Bronchial epithelial cell (primary cell): ENCODE results near the gene ZDHHC13. TPM values are rescaled to one million over a fixed set of nuclear protein-coding genes. Genes with fewer than 3 reads are reported as not detected.

Experiments
- DNase-seq: peaks from one replicate; pipeline ENCODE4 v3.0.0-alpha.2; 2010; ENCODE audit warnings: low read depth
- FAIRE-seq: peaks from 2 replicates; lab custom pipeline; 2011; peaks lifted over from hg19 to GRCh38; lab: Jason Lieb, UNC
- H3K27me3 ChIP-seq: 2 replicates; pipeline ENCODE4 v1.5.1; 2011; ENCODE audit warnings: low read length; ENCODE audit not compliant: control insufficient read depth, insufficient read depth
- H3K36me3 ChIP-seq: 2 replicates; pipeline ENCODE4 v1.5.1; 2011; ENCODE audit warnings: low read length; ENCODE audit not compliant: control insufficient read depth, insufficient read depth
- H3K4me3 ChIP-seq: 2 replicates; pipeline ENCODE4 v1.5.1; 2011; ENCODE audit warnings: mild to moderate bottlenecking, low read depth, low read length, control low read depth
- total RNA-seq: library from RNA; depleted of rRNA; stranded (reverse); fragments of >200 nt; gene quantifications from 2 replicates; pipeline ENCODE4 v1.2.1, GENCODE V29; 2014
- TF ChIP-seq, protein P1 (sequence below): IDR thresholded peaks from 2 replicates; pipeline ENCODE4 v1.5.1; 2011; ENCODE audit warnings: mild to moderate bottlenecking, moderate library complexity, low read length, control low read depth, inconsistent platforms; ENCODE audit not compliant: insufficient read depth, severe bottlenecking

Gene ZDHHC13
- total RNA-seq, 1 donor from 2014 or later, result 21.6 TPM

DNA sequence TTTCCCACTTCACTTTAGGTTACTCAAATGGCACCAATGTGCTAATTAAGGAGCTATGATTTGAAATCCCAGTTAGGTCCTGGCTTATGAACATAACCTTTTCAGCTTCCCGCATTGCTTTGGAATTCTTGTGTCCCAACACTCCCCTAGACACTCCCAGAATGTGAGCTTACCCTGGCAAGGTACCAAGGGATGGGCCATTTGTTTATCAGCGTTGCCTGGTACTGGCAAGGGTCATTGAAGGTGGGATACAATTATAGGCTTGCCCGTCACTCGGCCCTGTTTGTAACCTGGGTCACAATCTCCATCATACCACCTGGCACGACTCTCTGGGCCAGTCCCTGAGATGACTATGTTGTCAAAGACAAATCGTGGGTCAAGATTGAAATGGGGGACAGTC lies 79.5 kb downstream of the ZDHHC13 start:
- TF ChIP-seq, protein P1, sequence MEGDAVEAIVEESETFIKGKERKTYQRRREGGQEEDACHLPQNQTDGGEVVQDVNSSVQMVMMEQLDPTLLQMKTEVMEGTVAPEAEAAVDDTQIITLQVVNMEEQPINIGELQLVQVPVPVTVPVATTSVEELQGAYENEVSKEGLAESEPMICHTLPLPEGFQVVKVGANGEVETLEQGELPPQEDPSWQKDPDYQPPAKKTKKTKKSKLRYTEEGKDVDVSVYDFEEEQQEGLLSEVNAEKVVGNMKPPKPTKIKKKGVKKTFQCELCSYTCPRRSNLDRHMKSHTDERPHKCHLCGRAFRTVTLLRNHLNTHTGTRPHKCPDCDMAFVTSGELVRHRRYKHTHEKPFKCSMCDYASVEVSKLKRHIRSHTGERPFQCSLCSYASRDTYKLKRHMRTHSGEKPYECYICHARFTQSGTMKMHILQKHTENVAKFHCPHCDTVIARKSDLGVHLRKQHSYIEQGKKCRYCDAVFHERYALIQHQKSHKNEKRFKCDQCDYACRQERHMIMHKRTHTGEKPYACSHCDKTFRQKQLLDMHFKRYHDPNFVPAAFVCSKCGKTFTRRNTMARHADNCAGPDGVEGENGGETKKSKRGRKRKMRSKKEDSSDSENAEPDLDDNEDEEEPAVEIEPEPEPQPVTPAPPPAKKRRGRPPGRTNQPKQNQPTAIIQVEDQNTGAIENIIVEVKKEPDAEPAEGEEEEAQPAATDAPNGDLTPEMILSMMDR, result no peak
- no peaks in the 10 kb centered on the region for H3K27me3 ChIP-seq
- no peak overlapping the region for H3K4me3 ChIP-seq
- DNase-seq (no peak), FAIRE-seq (no peak)
- no peaks in the 10 kb centered on the region for H3K36me3 ChIP-seq

DNA sequence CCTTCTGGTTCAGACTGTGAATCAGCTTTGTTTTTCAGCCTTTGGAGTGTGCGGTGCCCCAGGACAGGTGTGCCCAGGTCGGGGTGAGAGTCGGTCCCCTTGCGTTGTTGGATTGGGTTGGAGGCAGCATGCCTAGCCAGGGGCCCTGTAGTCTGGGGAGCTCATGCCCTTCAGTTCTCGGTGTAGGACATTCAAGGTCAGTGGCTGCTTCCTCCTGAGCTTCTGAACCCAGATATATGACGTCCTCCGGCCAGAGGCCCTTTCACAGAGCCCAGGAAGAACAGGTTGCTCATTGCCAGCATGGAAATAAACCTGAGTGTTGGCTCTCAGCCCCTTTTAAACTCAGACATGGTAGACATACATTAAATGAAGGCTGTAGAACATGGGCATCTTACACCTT lies 82.1 kb downstream of the ZDHHC13 start:
- TF ChIP-seq, protein P1, result no peak
- Histone ChIP-seq H3K4me3 (no peak overlapping the region), H3K36me3 (no peaks in the 10 kb centered on the region), H3K27me3 (no peaks in the 10 kb centered on the region)
- FAIRE-seq (no peak), DNase-seq (no peak)

DNA sequence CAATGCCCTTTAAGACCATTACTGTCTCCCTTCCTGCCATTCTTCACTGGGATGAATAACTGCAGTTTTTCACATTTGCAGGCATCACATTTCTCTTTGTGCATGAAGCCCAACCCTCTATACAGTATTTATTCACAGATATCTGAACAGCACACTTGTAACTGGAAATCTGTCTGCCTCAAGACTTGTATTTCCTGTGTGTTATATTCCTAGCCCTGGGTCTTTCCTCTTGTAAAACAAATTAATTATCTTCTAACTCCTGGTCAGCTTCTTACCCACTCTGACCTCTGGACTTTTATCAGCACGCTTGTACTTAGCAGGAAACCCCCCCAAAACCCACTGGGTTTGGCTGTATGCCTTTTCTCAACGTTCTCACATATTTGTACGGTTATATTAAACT lies 82.8 kb downstream of the ZDHHC13 start:
- Histone ChIP-seq H3K36me3 (no peaks in the 10 kb centered on the region), H3K27me3 (no peaks in the 10 kb centered on the region), H3K4me3 (no peak overlapping the region)
- FAIRE-seq (no peak), DNase-seq (no peak)
- TF ChIP-seq, protein P1, result no peak

DNA sequence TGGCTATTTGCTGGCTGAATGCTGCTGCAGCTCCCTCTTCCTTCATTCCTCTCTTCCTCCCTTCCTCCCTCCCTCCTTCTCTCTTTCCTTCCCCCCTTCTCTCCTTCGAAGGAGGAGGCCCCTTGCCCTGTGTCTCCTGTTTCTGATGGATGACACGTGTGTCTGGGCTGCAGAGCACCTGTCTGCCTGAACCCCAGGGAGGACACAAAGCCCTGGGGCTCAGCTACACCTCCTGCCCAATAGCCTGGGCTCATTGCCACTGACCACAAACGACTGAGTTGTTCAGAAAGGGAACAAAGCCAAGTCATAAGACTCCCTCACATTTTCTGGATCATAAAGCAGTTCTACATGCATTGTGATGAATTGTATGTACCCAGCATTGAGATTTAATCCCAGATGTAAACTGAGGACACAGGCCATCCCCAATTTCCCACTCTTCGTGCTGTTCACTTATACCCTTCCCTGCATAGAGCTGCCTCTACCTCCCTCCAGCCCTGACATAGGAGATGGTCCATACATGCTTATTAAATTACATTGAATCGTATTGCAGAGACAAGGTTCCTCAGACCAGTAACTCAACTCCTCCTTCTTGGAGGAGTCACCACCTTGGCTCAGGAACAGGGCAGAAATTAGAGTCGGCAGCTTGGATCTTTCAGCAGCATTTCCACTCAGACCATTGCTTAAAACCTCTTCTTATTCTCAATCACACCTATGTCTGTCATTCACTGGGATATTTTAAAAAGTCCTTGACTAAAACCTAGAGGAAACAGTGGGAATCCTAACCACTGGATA lies 83.6 kb downstream of the ZDHHC13 start:
- Histone ChIP-seq H3K27me3 (no peaks in the 10 kb centered on the region), H3K36me3 (no peaks in the 10 kb centered on the region), H3K4me3 (no peak overlapping the region)
- peak; percentile 70 for DNase-seq
- TF ChIP-seq, protein P1, result no peak
- no peak for FAIRE-seq

DNA sequence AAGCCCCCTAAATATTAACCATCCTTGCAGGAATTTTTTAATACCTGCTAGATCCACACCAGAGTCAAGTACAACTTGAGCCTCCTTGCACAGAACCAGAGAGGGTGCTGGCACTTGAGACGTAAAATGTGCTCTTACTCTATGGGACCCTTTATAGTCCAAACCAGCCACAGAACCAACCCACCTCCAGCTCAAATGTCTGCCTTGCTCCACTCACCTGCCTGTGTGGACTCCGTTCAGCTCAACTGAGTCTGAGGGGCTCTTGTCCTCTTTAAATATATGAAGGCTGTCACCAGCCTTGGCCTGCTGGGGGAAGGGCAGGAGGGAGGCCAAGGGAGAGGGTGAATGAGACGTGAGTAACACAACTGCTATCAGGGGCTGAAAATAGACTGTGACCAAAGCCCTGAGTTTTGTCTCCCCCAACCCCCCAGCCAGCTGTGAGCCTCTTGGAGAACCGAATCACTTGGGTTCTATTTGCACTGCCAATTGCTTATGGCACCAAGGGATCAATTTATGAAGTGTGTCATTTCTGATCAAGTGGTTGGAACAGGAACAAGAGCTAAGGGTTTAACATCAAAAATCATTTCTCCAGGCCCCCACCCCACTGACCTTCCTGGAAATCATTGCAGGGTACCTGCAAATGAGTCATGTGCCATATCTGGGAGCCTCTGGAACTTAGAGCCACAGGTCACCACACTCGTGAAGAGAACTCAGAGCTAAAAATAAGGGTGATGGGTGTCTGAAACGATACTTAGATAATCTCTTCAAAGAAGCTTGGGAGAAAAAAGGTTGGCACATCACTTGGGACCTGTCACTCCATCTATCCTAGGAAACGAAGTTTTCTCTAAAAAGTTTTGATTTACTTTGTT lies 85.0 kb downstream of the ZDHHC13 start, which contains the start of gene CSRP3:
Gene CSRP3 (minus strand): TSS at position 247 of the 869 bp plus-strand sequence. CDS start 9,535 bp downstream, outside the sequence.
- FAIRE-seq, result no peak
- no peak for DNase-seq
- TF ChIP-seq, protein P1, result no peak

More for the DNA sequence above, 85.0 kb downstream of the ZDHHC13 start, which contains the start of gene CSRP3:
- Histone ChIP-seq H3K4me3 (no peak within 1 kb of the TSS), H3K36me3 (no peaks in the 10 kb centered on the region), H3K27me3 (peaks cover 2% of the 10 kb centered on the region)
